IMR-90 (cell line): Measurements from ENCODE around the gene RFPL3. TPM values are rescaled to one million over a fixed set of nuclear protein-coding genes. Genes with fewer than 3 reads are reported as not detected.

Experiments used
- ATAC-seq: fragments of 200-7000 bp; cut with Tn5 transposase; 2 replicates; pipeline ENCODE4 v1.9.1; 2020; ENCODE audit warnings: low read depth, mild to moderate bottlenecking, moderate library complexity
- BruUV-seq: library from RNA; stranded (reverse); fragments of 400-500 nt; replicated peaks from 2 replicates; lab custom pipeline; 2021; lab: Mats Ljungman, UMichigan
- CTCF ChIA-PET: fragments of 300-600 bp; formaldehyde crosslinking; extraction: SDS; loops from one replicate; lab custom pipeline; 2021; ENCODE audit warnings: antibody characterized with exemption; lab: Yijun Ruan, JAX
- POLR2A ChIA-PET: fragments of 300-600 bp; sonication (Branson Sonifier 250); formaldehyde crosslinking; loops from one replicate; lab custom pipeline; 2022; ENCODE audit warnings: antibody characterized with exemption; ENCODE audit not compliant: unreplicated experiment; lab: Charles Lee
- DNase-seq: peaks from one replicate; pipeline ENCODE4 v3.0.0; 2013
- H2AFZ ChIP-seq: replicated peaks from 2 replicates; pipeline ENCODE3; 2013; ENCODE audit warnings: low read length, mild to moderate bottlenecking; ENCODE audit not compliant: poor library complexity
- H2AK5ac ChIP-seq: 2 replicates; pipeline ENCODE4 v1.6.1; 2013; ENCODE audit warnings: low read depth, low read length, inconsistent platforms
- H2AK9ac ChIP-seq: replicated peaks from 2 replicates; pipeline ENCODE3; 2013; ENCODE audit warnings: mild to moderate bottlenecking, low read depth, low read length, moderate library complexity; ENCODE audit not compliant: poor library complexity
- H2BK120ac ChIP-seq: 2 replicates; pipeline ENCODE4 v1.6.1; 2013; ENCODE audit warnings: low read depth, low read length, inconsistent platforms
- H2BK15ac ChIP-seq: 3 replicates; pipeline ENCODE4 v1.6.1; 2013; ENCODE audit warnings: low read depth, low read length, inconsistent platforms
- H2BK20ac ChIP-seq: 2 replicates; pipeline ENCODE4 v1.6.1; 2013; ENCODE audit warnings: low read depth, mild to moderate bottlenecking, inconsistent platforms, low read length, moderate library complexity
- H2BK5ac ChIP-seq: 2 replicates; pipeline ENCODE4 v1.6.1; 2013; ENCODE audit warnings: mild to moderate bottlenecking, low read depth, low read length, inconsistent platforms; ENCODE audit not compliant: poor library complexity, severe bottlenecking
- H3K14ac ChIP-seq: replicated peaks from 2 replicates; pipeline ENCODE4 v1.6.1; 2013; ENCODE audit warnings: low read depth, low read length, inconsistent platforms
- H3K18ac ChIP-seq: 2 replicates; pipeline ENCODE4 v1.6.1; 2013; ENCODE audit warnings: low read depth, low read length, control low read depth
- H3K23ac ChIP-seq: 2 replicates; pipeline ENCODE4 v1.6.1; 2013; ENCODE audit warnings: low read depth, low read length, inconsistent platforms
- H3K27ac ChIP-seq: 2 replicates; pipeline ENCODE4 v1.5.1; 2013; ENCODE audit warnings: mild to moderate bottlenecking, control low read depth, low read length; ENCODE audit not compliant: insufficient read depth
- H3K27me3 ChIP-seq: 2 replicates; pipeline ENCODE4 v1.6.1; 2013; ENCODE audit warnings: low read length; ENCODE audit not compliant: control insufficient read depth, insufficient read depth
- H3K36me3 ChIP-seq: 2 replicates; pipeline ENCODE4 v1.6.1; 2013; ENCODE audit warnings: low read length, mixed read lengths; ENCODE audit not compliant: control insufficient read depth, insufficient read depth
- H3K4ac ChIP-seq: 2 replicates; pipeline ENCODE4 v1.6.1; 2013; ENCODE audit warnings: low read depth, low read length, inconsistent platforms
- H3K4me1 ChIP-seq: 2 replicates; pipeline ENCODE4 v1.6.1; 2013; ENCODE audit warnings: low read length, mixed read lengths; ENCODE audit not compliant: control insufficient read depth, insufficient read depth
- H3K4me2 ChIP-seq: 2 replicates; pipeline ENCODE4 v1.6.1; 2013; ENCODE audit warnings: low read depth, mild to moderate bottlenecking, control low read depth, low read length, moderate library complexity
- H3K4me3 ChIP-seq: 2 replicates; pipeline ENCODE4 v1.5.1; 2013; ENCODE audit warnings: low read depth, mild to moderate bottlenecking, control low read depth, low read length, moderate library complexity; ENCODE audit not compliant: insufficient read depth
- H3K56ac ChIP-seq: 2 replicates; pipeline ENCODE4 v1.6.1; 2013; ENCODE audit warnings: low read length, inconsistent platforms; ENCODE audit not compliant: insufficient read depth; ENCODE audit errors: extremely low read depth
- H3K79me1 ChIP-seq, 2 experiments: 2 replicates each; pipeline ENCODE4 v1.6.1; 2013; ENCODE audit warnings: low read length in 2 of 2, inconsistent platforms in 1 of 2, low read depth in 1 of 2
- H3K9ac ChIP-seq: 2 replicates; pipeline ENCODE4 v1.6.1; 2013; ENCODE audit warnings: low read depth, low read length, control low read depth
- H3K9me1 ChIP-seq: 2 replicates; pipeline ENCODE4 v1.6.1; 2013; ENCODE audit warnings: low read length, inconsistent platforms; ENCODE audit not compliant: insufficient read depth
- H3K9me3 ChIP-seq: 2 replicates; pipeline ENCODE4 v1.6.1; 2013; ENCODE audit warnings: low read length; ENCODE audit not compliant: control insufficient read depth, insufficient read depth
- H4K20me1 ChIP-seq: 2 replicates; pipeline ENCODE4 v1.6.1; 2013; ENCODE audit warnings: low read length, inconsistent platforms; ENCODE audit not compliant: insufficient read depth
- H4K5ac ChIP-seq: 2 replicates; pipeline ENCODE4 v1.6.1; 2013; ENCODE audit warnings: mild to moderate bottlenecking, low read depth, low read length, control low read depth
- H4K8ac ChIP-seq, 2 experiments: 2 replicates each; pipeline ENCODE4 v1.6.1; 2013; ENCODE audit warnings: low read depth in 2 of 2, low read length in 2 of 2, control low read depth in 1 of 2, inconsistent platforms in 1 of 2
- H4K91ac ChIP-seq: 2 replicates; pipeline ENCODE4 v1.6.1; 2013; ENCODE audit warnings: low read depth, low read length, inconsistent platforms; ENCODE audit not compliant: insufficient read depth
- BHLHE40 ChIP-seq: fragments of 150-350 bp; IDR thresholded peaks from 2 replicates; pipeline ENCODE4 v1.6.1; 2016; ENCODE audit warnings: mild to moderate bottlenecking, low read depth, low read length
- CEBPB ChIP-seq: IDR thresholded peaks from 2 replicates; pipeline ENCODE4 v1.6.1; 2012; ENCODE audit warnings: low read depth, low read length, improper control_type of control experiment
- CHD1 ChIP-seq: IDR thresholded peaks from 2 replicates; pipeline ENCODE4 v1.6.1; 2012; ENCODE audit warnings: low read depth, low read length, improper control_type of control experiment
- FOS ChIP-seq: fragments of 150-350 bp; IDR thresholded peaks from 2 replicates; pipeline ENCODE4 v1.6.1; 2016; ENCODE audit warnings: low read depth, low read length
- MAFK ChIP-seq: IDR thresholded peaks from 2 replicates; pipeline ENCODE4 v1.6.1; 2012; ENCODE audit warnings: low read depth, low read length, improper control_type of control experiment
- MAZ ChIP-seq: IDR thresholded peaks from 2 replicates; pipeline ENCODE4 v1.6.1; 2012; ENCODE audit warnings: low read depth, mild to moderate bottlenecking, low read length, improper control_type of control experiment, moderate library complexity, borderline replicate concordance
- MXI1 ChIP-seq: IDR thresholded peaks from 2 replicates; pipeline ENCODE4 v1.6.1; 2012; ENCODE audit warnings: low read depth, mild to moderate bottlenecking, low read length, moderate library complexity, borderline replicate concordance
- NFE2L2 ChIP-seq: fragments of 150-350 bp; IDR thresholded peaks from 2 replicates; pipeline ENCODE4 v1.6.1; 2016; ENCODE audit warnings: low read depth, mild to moderate bottlenecking, low read length
- POLR2A ChIP-seq: IDR thresholded peaks from 2 replicates; pipeline ENCODE4 v1.6.1; 2012; ENCODE audit warnings: mild to moderate bottlenecking, low read depth, low read length
- RAD21 ChIP-seq: IDR thresholded peaks from 2 replicates; pipeline ENCODE4 v1.6.1; 2012; ENCODE audit warnings: low read length, improper control_type of control experiment
- RCOR1 ChIP-seq: IDR thresholded peaks from 2 replicates; pipeline ENCODE4 v1.6.1; 2012; ENCODE audit warnings: mild to moderate bottlenecking, low read length, improper control_type of control experiment; ENCODE audit not compliant: insufficient replicate concordance
- RFX5 ChIP-seq: IDR thresholded peaks from 2 replicates; pipeline ENCODE4 v1.8.0; 2012; ENCODE audit warnings: low read depth, mild to moderate bottlenecking, low read length, moderate library complexity
- SMC3 ChIP-seq: fragments of 150-350 bp; IDR thresholded peaks from 2 replicates; pipeline ENCODE4 v1.6.1; 2016; ENCODE audit warnings: low read depth, mild to moderate bottlenecking, antibody characterized with exemption, low read length, moderate library complexity
- WGBS, 2 experiments: methylation state at CpG; one replicate each; pipeline versions ENCODE4 v1.1.5 to v1.1.7; 2013; ENCODE audit warnings: missing lambda C conversion rate in 2 of 2; ENCODE audit not compliant: insufficient read length in 1 of 2; ENCODE audit errors: extremely low coverage in 2 of 2; 5-methylcytosine and 5-hydroxymethylcytosine counted together
- dilution Hi-C: fragments of 300-500 bp; cut with HindIII; formaldehyde crosslinking; loops from one replicate; pipeline ENCODE4 v1.14.3; 2018; ENCODE audit warnings: low sequenced_read_pairs; ENCODE audit not compliant: unreplicated experiment
- in situ Hi-C: fragments of 300-500 bp; cut with MboI; formaldehyde crosslinking; loops from 3 replicates; pipeline ENCODE4 v1.14.3; 2019; ENCODE audit warnings: low sequenced_read_pairs, inconsistent platforms, mixed read lengths
- intact Hi-C: fragments of 100-400 bp; cut with micrococcal nuclease; formaldehyde crosslinking; loops from 2 replicates; pipeline ENCODE4 v1.10.0; 2022
- polyA plus RNA-seq, 3 experiments: library from polyadenylated mRNA; depleted of rRNA; stranded (reverse); fragments of >200 nt; gene quantifications; 2 replicates each; pipeline ENCODE4 v1.2.3, GENCODE V29; 2012; ENCODE audit warnings: low replicate concordance in 1 of 3
- total RNA-seq: library from RNA; depleted of rRNA; stranded (reverse); fragments of >200 nt; gene quantifications from 2 replicates; pipeline ENCODE4 v1.2.3, GENCODE V29; 2012
- TF ChIP-seq, protein P1 (sequence below): fragments of 150-350 bp; IDR thresholded peaks from 2 replicates; pipeline ENCODE4 v1.6.1; 2016; ENCODE audit warnings: low read depth, mild to moderate bottlenecking, low read length, moderate library complexity, borderline replicate concordance
- TF ChIP-seq, protein P2 (sequence below): fragments of 150-350 bp; IDR thresholded peaks from 2 replicates; pipeline ENCODE4 v1.6.1; 2017; ENCODE audit warnings: mild to moderate bottlenecking, antibody characterized with exemption, low read length, low read depth
- TF ChIP-seq, protein P3 (sequence below): conservative IDR thresholded peaks from 2 replicates; pipeline ENCODE4 v1.5.1; 2012; ENCODE audit warnings: mild to moderate bottlenecking, low read depth, low read length, improper control_type of control experiment

The RFPL3 gene
- total and polyA plus RNA-seq, 2 of the 4 experiments (the other 2 are of a cell fraction): not detected

DNA sequence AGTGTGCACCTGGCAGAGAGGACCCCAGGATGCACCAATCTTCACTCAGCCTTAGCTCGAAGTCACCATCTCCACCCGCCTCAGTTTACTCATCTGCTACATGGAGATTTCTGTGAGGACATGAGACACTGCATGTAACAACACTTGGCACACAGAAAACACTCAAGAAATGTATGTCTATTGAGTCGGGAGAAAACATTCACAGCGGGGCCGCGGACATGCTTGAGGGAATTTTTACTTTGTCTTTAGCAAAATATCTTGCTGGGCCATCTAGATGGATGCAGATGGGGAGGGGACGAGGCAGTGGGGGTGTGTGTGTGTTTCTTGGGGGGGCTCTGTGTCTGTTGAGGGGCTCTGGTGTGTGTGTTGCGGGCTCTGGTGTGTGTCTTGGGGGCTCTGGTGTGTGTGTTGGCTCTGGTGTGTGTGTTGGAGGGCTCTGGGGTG is 28.4 kb upstream of the RFPL3 start:
- WGBS, 2 experiments: 67% methylated on average over 4 of the region's 8 CpGs; no CpG with 5 or more reads in 1 of the 2 experiments
- no peak overlapping the region for H4K5ac ChIP-seq
- H4K91ac ChIP-seq: no peak overlapping the region
- no peak overlapping the region for H2BK120ac ChIP-seq
- H3K4me2 ChIP-seq: no peak overlapping the region
- DNase-seq (no peak), ATAC-seq (no peak)
- H3K27ac ChIP-seq: no peak overlapping the region
- no peak overlapping the region for H3K23ac ChIP-seq
- no peaks in the 10 kb centered on the region for H3K4me1 ChIP-seq
- no peaks in the 10 kb centered on the region for H4K20me1 ChIP-seq
- H2AFZ ChIP-seq: no peak overlapping the region
- no peak overlapping the region for H2AK5ac ChIP-seq
- H2AK9ac ChIP-seq: no peak overlapping the region
- no peak overlapping the region for H3K4ac ChIP-seq
- ChIA-PET CTCF (interaction anchor here (0.5 kb wide), 1 partner anchor 60 kb away, joined by 3 read pairs; no protein-coding TSS in a partner anchor), POLR2A (no interaction called here)
- no peaks in the 10 kb centered on the region for H3K9me3 ChIP-seq
- no peak overlapping the region for H3K14ac ChIP-seq
- H3K56ac ChIP-seq: no peak overlapping the region
- no peak overlapping the region for H2BK5ac ChIP-seq
- H4K8ac ChIP-seq: no peak overlapping the region
- TF ChIP-seq MXI1 (no peak), FOS (no peak), RAD21 (no peak), BHLHE40 (no peak), SMC3 (no peak), CHD1 (no peak), CEBPB (no peak), RFX5 (no peak), MAZ (no peak), RCOR1 (no peak), POLR2A (no peak), MAFK (no peak), NFE2L2 (no peak)
- TF ChIP-seq, protein P1, sequence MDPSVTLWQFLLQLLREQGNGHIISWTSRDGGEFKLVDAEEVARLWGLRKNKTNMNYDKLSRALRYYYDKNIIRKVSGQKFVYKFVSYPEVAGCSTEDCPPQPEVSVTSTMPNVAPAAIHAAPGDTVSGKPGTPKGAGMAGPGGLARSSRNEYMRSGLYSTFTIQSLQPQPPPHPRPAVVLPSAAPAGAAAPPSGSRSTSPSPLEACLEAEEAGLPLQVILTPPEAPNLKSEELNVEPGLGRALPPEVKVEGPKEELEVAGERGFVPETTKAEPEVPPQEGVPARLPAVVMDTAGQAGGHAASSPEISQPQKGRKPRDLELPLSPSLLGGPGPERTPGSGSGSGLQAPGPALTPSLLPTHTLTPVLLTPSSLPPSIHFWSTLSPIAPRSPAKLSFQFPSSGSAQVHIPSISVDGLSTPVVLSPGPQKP: no peak
- TF ChIP-seq, protein P2, sequence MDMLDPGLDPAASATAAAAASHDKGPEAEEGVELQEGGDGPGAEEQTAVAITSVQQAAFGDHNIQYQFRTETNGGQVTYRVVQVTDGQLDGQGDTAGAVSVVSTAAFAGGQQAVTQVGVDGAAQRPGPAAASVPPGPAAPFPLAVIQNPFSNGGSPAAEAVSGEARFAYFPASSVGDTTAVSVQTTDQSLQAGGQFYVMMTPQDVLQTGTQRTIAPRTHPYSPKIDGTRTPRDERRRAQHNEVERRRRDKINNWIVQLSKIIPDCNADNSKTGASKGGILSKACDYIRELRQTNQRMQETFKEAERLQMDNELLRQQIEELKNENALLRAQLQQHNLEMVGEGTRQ: no peak
- TF ChIP-seq, protein P3, sequence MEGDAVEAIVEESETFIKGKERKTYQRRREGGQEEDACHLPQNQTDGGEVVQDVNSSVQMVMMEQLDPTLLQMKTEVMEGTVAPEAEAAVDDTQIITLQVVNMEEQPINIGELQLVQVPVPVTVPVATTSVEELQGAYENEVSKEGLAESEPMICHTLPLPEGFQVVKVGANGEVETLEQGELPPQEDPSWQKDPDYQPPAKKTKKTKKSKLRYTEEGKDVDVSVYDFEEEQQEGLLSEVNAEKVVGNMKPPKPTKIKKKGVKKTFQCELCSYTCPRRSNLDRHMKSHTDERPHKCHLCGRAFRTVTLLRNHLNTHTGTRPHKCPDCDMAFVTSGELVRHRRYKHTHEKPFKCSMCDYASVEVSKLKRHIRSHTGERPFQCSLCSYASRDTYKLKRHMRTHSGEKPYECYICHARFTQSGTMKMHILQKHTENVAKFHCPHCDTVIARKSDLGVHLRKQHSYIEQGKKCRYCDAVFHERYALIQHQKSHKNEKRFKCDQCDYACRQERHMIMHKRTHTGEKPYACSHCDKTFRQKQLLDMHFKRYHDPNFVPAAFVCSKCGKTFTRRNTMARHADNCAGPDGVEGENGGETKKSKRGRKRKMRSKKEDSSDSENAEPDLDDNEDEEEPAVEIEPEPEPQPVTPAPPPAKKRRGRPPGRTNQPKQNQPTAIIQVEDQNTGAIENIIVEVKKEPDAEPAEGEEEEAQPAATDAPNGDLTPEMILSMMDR: no peak
- H2BK15ac ChIP-seq: no peak overlapping the region
- H3K36me3 ChIP-seq: no peaks in the 10 kb centered on the region
- dilution Hi-C loops (no loop called here), intact Hi-C loops (no loop called here), in situ Hi-C loops (no loop called here)
- H3K9ac ChIP-seq: no peak overlapping the region
- no peak overlapping the region for H3K18ac ChIP-seq
- peaks cover under 1% of the 10 kb centered on the region; the same call in 1 of the 2 replicates for H3K27me3 ChIP-seq
- peaks cover 3% of the 10 kb centered on the region; the same call in 1 of the 2 replicates for H3K9me1 ChIP-seq
- H2BK20ac ChIP-seq: no peak overlapping the region
- H3K79me1 ChIP-seq: no peaks in the 10 kb centered on the region
- BruUV-seq: no TSS peak
- no peak overlapping the region for H3K4me3 ChIP-seq
